ENCODE data around the gene ANKRD33. TPM values are rescaled to one million over a fixed set of nuclear protein-coding genes. Genes with fewer than 3 reads are reported as not detected.

The ANKRD33 gene
- total RNA-seq, 6 experiments from 2014 or later = not detected

DNA sequence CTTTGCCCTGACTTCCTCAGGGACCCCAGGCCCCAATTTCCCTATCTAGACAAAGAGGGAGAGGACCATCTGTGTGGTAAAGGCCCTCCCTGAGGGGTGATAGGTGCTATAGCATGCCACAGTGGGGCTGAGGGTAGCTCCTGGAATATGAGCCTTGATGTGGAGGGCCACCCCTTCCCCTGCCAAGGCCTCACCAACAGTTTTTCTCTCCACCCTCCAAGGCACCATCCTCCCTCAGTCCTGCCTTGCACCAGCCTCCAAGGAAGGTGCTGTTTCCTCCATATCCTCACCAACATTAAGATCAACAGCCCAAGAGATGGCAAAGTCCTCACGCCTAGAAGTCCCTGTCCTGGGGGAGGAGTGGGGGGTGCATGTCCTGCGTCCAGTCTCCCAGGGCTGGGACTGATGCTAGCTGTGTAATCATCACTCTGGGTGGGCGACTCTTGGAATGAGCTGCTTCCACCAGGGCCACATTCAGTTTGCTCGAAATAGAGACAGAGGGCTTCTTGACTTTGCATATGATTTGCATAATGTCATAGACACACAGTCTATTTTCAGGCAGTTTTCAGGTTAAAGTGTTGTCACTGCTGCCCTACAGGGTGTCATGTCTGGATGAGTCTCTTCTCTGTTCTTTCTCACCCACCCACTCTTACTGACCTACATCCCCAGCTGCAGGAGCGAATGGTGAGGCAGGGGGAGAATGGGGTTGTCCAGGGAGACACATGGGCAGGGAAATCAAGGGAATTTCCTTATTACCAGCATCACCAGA is 36.8 kb downstream of the ANKRD33 start:
- peaks cover 24% of the 10 kb centered on the region for H3K4me1 Mint-ChIP-seq (ENCODE audit: low read depth)
- H3K36me3 Mint-ChIP-seq (ENCODE audit: low read depth) = no peaks in the 10 kb centered on the region
- no peak overlapping the region for H3K4me3 Mint-ChIP-seq
- DNase-seq = no peak
- peaks cover 7% of the 10 kb centered on the region for H3K27me3 Mint-ChIP-seq (ENCODE audit: insufficient read depth)
- TF ChIP-seq, protein P1, sequence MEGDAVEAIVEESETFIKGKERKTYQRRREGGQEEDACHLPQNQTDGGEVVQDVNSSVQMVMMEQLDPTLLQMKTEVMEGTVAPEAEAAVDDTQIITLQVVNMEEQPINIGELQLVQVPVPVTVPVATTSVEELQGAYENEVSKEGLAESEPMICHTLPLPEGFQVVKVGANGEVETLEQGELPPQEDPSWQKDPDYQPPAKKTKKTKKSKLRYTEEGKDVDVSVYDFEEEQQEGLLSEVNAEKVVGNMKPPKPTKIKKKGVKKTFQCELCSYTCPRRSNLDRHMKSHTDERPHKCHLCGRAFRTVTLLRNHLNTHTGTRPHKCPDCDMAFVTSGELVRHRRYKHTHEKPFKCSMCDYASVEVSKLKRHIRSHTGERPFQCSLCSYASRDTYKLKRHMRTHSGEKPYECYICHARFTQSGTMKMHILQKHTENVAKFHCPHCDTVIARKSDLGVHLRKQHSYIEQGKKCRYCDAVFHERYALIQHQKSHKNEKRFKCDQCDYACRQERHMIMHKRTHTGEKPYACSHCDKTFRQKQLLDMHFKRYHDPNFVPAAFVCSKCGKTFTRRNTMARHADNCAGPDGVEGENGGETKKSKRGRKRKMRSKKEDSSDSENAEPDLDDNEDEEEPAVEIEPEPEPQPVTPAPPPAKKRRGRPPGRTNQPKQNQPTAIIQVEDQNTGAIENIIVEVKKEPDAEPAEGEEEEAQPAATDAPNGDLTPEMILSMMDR (IDR thresholded peaks at IDR 0.05) = no peak
- H3K27ac Mint-ChIP-seq = no peak overlapping the region
- no peaks in the 10 kb centered on the region for H3K9me3 Mint-ChIP-seq

DNA sequence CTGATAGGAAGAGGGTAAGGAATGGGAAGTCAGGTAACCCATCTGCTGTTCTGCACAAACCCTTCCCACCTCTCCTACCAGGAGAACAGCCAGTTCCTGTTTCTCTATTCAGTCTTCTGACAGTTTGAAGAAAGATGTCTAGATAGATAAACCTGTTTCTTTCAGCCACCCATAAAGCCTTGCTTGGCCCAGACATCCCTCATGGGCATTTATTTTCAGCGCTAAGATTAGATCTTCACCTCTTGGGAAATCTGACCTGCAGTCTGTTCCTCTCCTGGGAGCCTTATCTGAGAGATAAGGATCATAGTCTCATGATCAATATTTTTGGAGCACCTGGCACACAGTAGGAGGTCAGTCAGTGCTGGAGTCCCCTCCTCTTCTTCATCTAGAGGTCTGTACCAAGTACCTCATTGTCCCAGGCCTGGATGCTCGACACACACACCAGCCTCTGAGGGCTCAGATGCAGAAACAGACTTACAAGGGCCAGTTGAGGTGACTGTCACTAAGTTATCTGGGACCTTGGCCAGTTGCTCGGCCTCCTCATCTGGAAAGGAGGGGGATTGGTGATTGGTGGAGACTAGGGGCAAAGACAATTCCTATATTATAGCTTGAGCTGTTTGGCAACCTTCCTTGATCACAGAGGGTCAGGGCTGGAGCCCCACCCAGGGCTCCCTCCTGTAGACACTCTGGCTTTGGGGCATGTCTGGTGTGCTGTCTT is 37.6 kb downstream of the ANKRD33 start:
- H3K9me3 Mint-ChIP-seq = no peaks in the 10 kb centered on the region
- peaks cover 7% of the 10 kb centered on the region for H3K27me3 Mint-ChIP-seq (ENCODE audit: insufficient read depth)
- no peak overlapping the region for H3K27ac Mint-ChIP-seq
- peaks cover 24% of the 10 kb centered on the region for H3K4me1 Mint-ChIP-seq (ENCODE audit: low read depth)
- H3K4me3 Mint-ChIP-seq = no peak overlapping the region
- H3K36me3 Mint-ChIP-seq (ENCODE audit: low read depth) = no peaks in the 10 kb centered on the region
- no peak for DNase-seq
- TF ChIP-seq, protein P1 (IDR thresholded peaks at IDR 0.05) = no peak

DNA sequence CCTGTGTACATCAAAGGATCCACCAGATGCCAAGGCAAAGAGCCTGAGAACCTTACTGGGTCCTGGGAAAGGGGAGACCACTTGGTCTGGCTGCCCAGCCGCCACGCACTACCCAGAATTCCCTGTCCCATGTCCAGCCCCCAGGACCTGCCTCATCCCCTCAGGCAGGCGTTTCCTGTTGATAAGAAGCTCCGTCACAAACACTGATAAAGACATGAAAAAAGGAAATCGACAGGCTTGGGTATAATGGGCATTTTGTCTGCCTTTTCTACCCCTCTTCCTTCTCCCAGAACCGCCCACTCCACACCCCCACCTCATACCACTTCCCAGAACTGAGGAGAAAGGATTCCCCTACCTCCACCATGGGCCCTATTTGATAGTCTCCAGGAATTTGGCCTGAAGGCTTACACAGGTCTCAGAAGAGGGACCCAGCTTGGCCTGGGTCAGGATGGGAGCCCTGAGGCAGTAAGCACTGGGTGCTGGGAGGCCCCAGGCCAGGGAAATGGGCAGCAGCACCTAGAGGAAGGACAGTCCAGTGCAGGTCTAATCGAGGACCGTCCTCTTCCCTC is 38.2 kb downstream of the ANKRD33 start:
- H3K4me3 Mint-ChIP-seq = no peak overlapping the region
- no peak overlapping the region for H3K27ac Mint-ChIP-seq
- no peaks in the 10 kb centered on the region for H3K36me3 Mint-ChIP-seq (ENCODE audit: low read depth)
- H3K27me3 Mint-ChIP-seq (ENCODE audit: insufficient read depth) = peaks cover 7% of the 10 kb centered on the region
- DNase-seq = no peak
- TF ChIP-seq, protein P1 (IDR thresholded peaks at IDR 0.05) = no peak
- H3K4me1 Mint-ChIP-seq (ENCODE audit: low read depth) = peaks cover 24% of the 10 kb centered on the region
- no peaks in the 10 kb centered on the region for H3K9me3 Mint-ChIP-seq

DNA sequence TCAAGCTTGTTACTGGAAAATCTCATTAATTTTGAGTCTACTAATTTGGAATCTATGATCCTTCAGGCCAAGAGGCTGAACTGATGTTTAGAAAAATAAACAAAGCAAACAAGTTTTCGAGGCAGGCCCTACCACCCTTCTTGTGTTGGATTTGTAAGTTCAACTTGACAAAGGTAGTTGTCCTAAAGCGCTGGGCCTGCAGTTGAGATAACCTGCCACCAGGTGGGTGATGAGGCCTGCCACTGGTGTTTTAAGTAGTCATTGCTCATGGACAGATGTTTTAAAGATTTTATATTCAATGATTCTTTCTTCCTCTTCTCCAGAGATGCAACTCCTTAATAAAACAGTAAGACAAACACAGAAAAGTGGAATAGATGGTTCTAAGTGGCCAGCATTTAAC is 38.8 kb downstream of the ANKRD33 start:
- no peak overlapping the region for H3K27ac Mint-ChIP-seq
- TF ChIP-seq, protein P1 (IDR thresholded peaks at IDR 0.05) = peak; percentile 78
- peaks cover 9% of the 10 kb centered on the region for H3K27me3 Mint-ChIP-seq (ENCODE audit: insufficient read depth)
- no peaks in the 10 kb centered on the region for H3K9me3 Mint-ChIP-seq
- H3K4me1 Mint-ChIP-seq (ENCODE audit: low read depth) = peaks cover 24% of the 10 kb centered on the region
- no peak for DNase-seq
- H3K36me3 Mint-ChIP-seq (ENCODE audit: low read depth) = no peaks in the 10 kb centered on the region
- no peak overlapping the region for H3K4me3 Mint-ChIP-seq

DNA sequence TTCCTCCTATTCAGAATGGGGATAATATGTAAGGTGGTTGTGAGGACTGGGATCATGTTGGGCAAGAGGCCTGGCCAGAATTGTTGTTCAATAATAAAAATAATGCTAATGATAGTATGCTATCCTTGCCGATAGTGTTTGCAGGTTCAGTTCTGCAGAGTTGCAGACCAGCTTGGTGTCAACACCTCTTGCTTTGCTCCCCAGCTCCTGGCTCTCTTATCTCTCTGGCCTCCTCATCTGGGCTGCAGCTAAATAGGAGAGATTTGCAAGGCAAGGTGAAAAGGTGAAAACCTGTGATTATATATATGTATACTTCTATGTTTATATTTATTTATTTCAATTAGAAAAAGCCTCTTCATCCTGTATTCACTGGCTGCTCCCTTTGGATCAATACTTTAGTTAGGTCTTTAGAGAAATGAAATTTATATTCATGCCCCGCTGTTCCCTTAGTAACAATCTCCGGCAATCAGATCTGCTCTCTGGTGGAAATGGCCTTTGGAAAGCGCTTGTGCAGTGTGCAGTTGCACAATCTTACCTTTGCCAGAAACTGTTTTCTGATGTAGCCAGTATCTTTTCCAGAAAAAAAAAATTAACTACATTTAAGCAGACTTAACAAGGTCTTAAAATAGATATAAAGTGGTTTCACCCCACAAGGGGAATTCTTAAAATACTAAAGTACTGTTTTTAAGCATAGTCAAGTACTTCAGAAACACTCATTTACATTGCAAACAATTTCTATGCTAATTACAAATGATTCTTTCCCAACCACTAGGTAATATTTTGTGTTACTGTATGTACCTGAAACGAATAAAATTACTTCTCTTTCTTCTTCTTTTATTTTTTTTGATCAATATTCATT is 44.5 kb downstream of the ANKRD33 start:
- Mint-ChIP-seq H3K4me1 (ENCODE audit: low read depth) (no peaks in the 10 kb centered on the region), H3K27me3 (ENCODE audit: insufficient read depth) (peaks cover 18% of the 10 kb centered on the region), H3K9me3 (no peaks in the 10 kb centered on the region), H3K27ac (no peak overlapping the region), H3K4me3 (no peak overlapping the region), H3K36me3 (ENCODE audit: low read depth) (no peaks in the 10 kb centered on the region)
- TF ChIP-seq, protein P1 (IDR thresholded peaks at IDR 0.05) = no peak
- DNase-seq = no peak

All from HFFc6 (cell line).